Endothelial cell of umbilical vein (primary cell): ENCODE measurements around the gene VIPR2. TPM values are rescaled to one million over a fixed set of nuclear protein-coding genes. Genes with fewer than 3 reads are reported as not detected.

Experiments
- BruUV-seq: library from RNA; stranded (reverse); fragments of 400-500 nt; replicated peaks from 2 replicates; lab custom pipeline; 2021; lab: Mats Ljungman, UMichigan
- CTCF ChIA-PET: fragments of 300-600, 350-600 bp; sonication (Branson Sonifier 250); formaldehyde crosslinking; loops from one replicate; lab custom pipeline; 2021; ENCODE audit warnings: antibody characterized with exemption, inconsistent platforms; lab: Charles Lee
- POLR2A ChIA-PET: fragments of 300-600, 350-600 bp; sonication (Branson Sonifier 250); formaldehyde crosslinking; loops from one replicate; lab custom pipeline; 2021; ENCODE audit warnings: antibody characterized with exemption, inconsistent platforms; lab: Charles Lee
- DNase-seq: peaks from one replicate; pipeline ENCODE4 v3.0.0-alpha.2; 2011; ENCODE audit warnings: low read depth, low spot score
- FAIRE-seq: peaks from 2 replicates; lab custom pipeline; 2011; peaks lifted over from hg19 to GRCh38; lab: Jason Lieb, UNC
- H2AFZ ChIP-seq: 2 replicates; pipeline ENCODE4 v1.6.0; 2012; ENCODE audit warnings: low read depth, low read length, control low read depth, inconsistent platforms
- H3K27ac ChIP-seq: 2 replicates; pipeline ENCODE4 v1.5.1; 2011; ENCODE audit warnings: low read depth, mild to moderate bottlenecking, control low read depth, low read length, moderate library complexity; ENCODE audit not compliant: insufficient read depth
- H3K27me3 ChIP-seq, 2 experiments: 2 replicates each; pipeline versions ENCODE4 v1.6.0 to v1.6.1; 2011; ENCODE audit warnings: low read length in 2 of 2, mixed read lengths in 1 of 2; ENCODE audit not compliant: control insufficient read depth in 2 of 2, insufficient read depth in 2 of 2
- H3K36me3 ChIP-seq, 2 experiments: 2 replicates in 1 of 2; 3 replicates in 1 of 2; pipeline ENCODE4 v1.5.1; 2011; ENCODE audit warnings: low read length in 2 of 2, mild to moderate bottlenecking in 1 of 2, moderate library complexity in 1 of 2; ENCODE audit not compliant: control insufficient read depth in 2 of 2, insufficient read depth in 2 of 2; ENCODE audit errors: extremely low read depth in 1 of 2
- H3K4me1 ChIP-seq: 3 replicates; pipeline ENCODE4 v1.5.1; 2011; ENCODE audit warnings: mild to moderate bottlenecking, low read length; ENCODE audit not compliant: control insufficient read depth, insufficient read depth; ENCODE audit errors: extremely low read depth
- H3K4me2 ChIP-seq: 2 replicates; pipeline ENCODE4 v1.6.1; 2011; ENCODE audit warnings: low read length, control low read depth, mixed read lengths; ENCODE audit not compliant: insufficient read depth
- H3K4me3 ChIP-seq, 3 experiments: fragments of 200-600 bp in 1 of 3; sonication (generic), shearing (Covaris generic) in 1 of 3; replicated peaks in 1 of 3; 2 replicates each; pipeline ENCODE4 v1.5.1; 2011 to 2016; ENCODE audit warnings: control low read depth in 3 of 3, low read length in 3 of 3, mild to moderate bottlenecking in 2 of 3, inconsistent platforms in 1 of 3, low read depth in 1 of 3, moderate library complexity in 1 of 3; ENCODE audit not compliant: insufficient read depth in 1 of 3
- H3K79me2 ChIP-seq: 2 replicates; pipeline ENCODE4 v1.6.0; 2012; ENCODE audit warnings: low read length, inconsistent platforms; ENCODE audit not compliant: control insufficient read depth, insufficient read depth
- H3K9ac ChIP-seq: replicated peaks from 2 replicates; pipeline ENCODE3; 2011; ENCODE audit warnings: low read length, control low read depth; ENCODE audit not compliant: insufficient read depth; ENCODE audit errors: extremely low read depth
- H3K9me1 ChIP-seq: replicated peaks from 3 replicates; pipeline ENCODE4 v1.6.0; 2011; ENCODE audit warnings: mild to moderate bottlenecking, low read length; ENCODE audit not compliant: control insufficient read depth, insufficient read depth; ENCODE audit errors: extremely low read depth
- H3K9me3 ChIP-seq: replicated peaks from 2 replicates; pipeline ENCODE4 v1.5.1; 2012; ENCODE audit warnings: low read length, inconsistent platforms; ENCODE audit not compliant: control insufficient read depth, insufficient read depth
- H4K20me1 ChIP-seq: replicated peaks from 2 replicates; pipeline ENCODE3; 2011; ENCODE audit warnings: mild to moderate bottlenecking, low read length; ENCODE audit not compliant: control insufficient read depth, insufficient read depth; ENCODE audit errors: extremely low read depth
- CTCF ChIP-seq, 2 donors: IDR thresholded peaks; 1 replicate in 1 of 2; 2 replicates in 1 of 2; pipeline ENCODE4 v1.5.1; 2011; ENCODE audit warnings: low read length in 2 of 2, mild to moderate bottlenecking in 2 of 2, moderate library complexity in 2 of 2, control low read depth in 1 of 2, inconsistent platforms in 1 of 2, low read depth in 1 of 2; ENCODE audit not compliant: insufficient read depth in 1 of 2; ENCODE audit errors: extremely low read depth in 1 of 2
- EZH2 ChIP-seq: IDR thresholded peaks from 2 replicates; pipeline ENCODE4 v1.6.1; 2012; ENCODE audit warnings: borderline replicate concordance, low read depth, mild to moderate bottlenecking, moderate library complexity, low read length, inconsistent platforms; ENCODE audit not compliant: severe bottlenecking
- FOS ChIP-seq: IDR thresholded peaks from 2 replicates; pipeline ENCODE4 v1.6.1; 2011; ENCODE audit warnings: mild to moderate bottlenecking, low read length, moderate library complexity, borderline replicate concordance; ENCODE audit not compliant: insufficient read depth
- GATA2 ChIP-seq: IDR thresholded peaks from 2 replicates; pipeline ENCODE4 v1.7.0; 2011; ENCODE audit warnings: low read depth, mild to moderate bottlenecking, moderate library complexity, mixed read lengths, low read length; ENCODE audit not compliant: insufficient read length, insufficient read depth
- JUN ChIP-seq: IDR thresholded peaks from 2 replicates; pipeline ENCODE4 v1.6.1; 2011; ENCODE audit warnings: borderline replicate concordance, low read depth; ENCODE audit not compliant: insufficient read length, insufficient read depth
- MAX ChIP-seq: IDR thresholded peaks from 2 replicates; pipeline ENCODE4 v1.6.1; 2011; ENCODE audit not compliant: insufficient read depth, insufficient read length
- MYC ChIP-seq: IDR thresholded peaks from one replicate; pipeline ENCODE4 v1.6.1; 2011; ENCODE audit warnings: mild to moderate bottlenecking, low read depth, low read length
- POLR2A ChIP-seq: IDR thresholded peaks from 2 replicates; pipeline ENCODE4 v1.6.1; 2012; ENCODE audit warnings: low read depth, mild to moderate bottlenecking, control low read depth, low read length
- POLR2AphosphoS5 ChIP-seq: IDR thresholded peaks from 2 replicates; pipeline ENCODE4 v1.6.1; 2012; ENCODE audit warnings: low read depth, mild to moderate bottlenecking, control low read depth, low read length, moderate library complexity; ENCODE audit not compliant: insufficient read depth
- dilution Hi-C: fragments of 300-500 bp; cut with MboI; formaldehyde crosslinking; loops from one replicate; pipeline ENCODE4 v1.15.0; 2019; ENCODE audit warnings: low sequenced_read_pairs; ENCODE audit not compliant: extremely low pct_ligation_motif_present
- intact Hi-C: fragments of 100-400 bp; cut with micrococcal nuclease; formaldehyde crosslinking; loops from one replicate; pipeline ENCODE4 v1.10.0; 2022
- polyA plus RNA-seq, 4 experiments: library from polyadenylated mRNA; depleted of rRNA in 3 of 4; stranded (reverse) in 3 of 4; unstranded in 1 of 4; fragments of >200 nt; gene quantifications; 2 replicates each; pipeline versions ENCODE4 v1.2.1 to v1.2.3, GENCODE V29; 2011 to 2012; ENCODE audit warnings: missing spikeins in 1 of 4
- total RNA-seq: library from RNA; stranded (reverse); gene quantifications from 2 replicates; pipeline ENCODE4 v1.2.3, GENCODE V29; 2021

Gene VIPR2
- total and polyA plus RNA-seq, 2 donors (not counting 3 experiments of a cell fraction or from before 2014, with no cell fraction given): not detected

GRCh38 chr7:159130199-159130775, 14.4 kb downstream of the VIPR2 start:
- Histone ChIP-seq H3K9me3 (no peaks in the 10 kb centered on the region), H3K79me2 (no peaks in the 10 kb centered on the region), H3K4me1 (no peaks in the 10 kb centered on the region), H3K4me3 (no peak overlapping the region), H3K9ac (no peak overlapping the region), H4K20me1 (no peaks in the 10 kb centered on the region), H3K36me3 (no peaks in the 10 kb centered on the region), H3K27ac (no peak overlapping the region), H3K4me2 (no peak overlapping the region), H3K27me3 (no peaks in the 10 kb centered on the region), H3K9me1 (no peaks in the 10 kb centered on the region), H2AFZ (no peak overlapping the region)
- ChIA-PET CTCF (no interaction called here), POLR2A (no interaction called here)
- BruUV-seq: no TSS peak
- no peak for TF ChIP-seq POLR2A
- no peak for TF ChIP-seq MAX
- no peak for TF ChIP-seq GATA2
- no peak for TF ChIP-seq MYC
- TF ChIP-seq FOS: no peak
- TF ChIP-seq CTCF (IDR thresholded peaks at IDR 0.05; ENCODE audit: extremely low read depth in 1 of 2, insufficient read depth in 1 of 2, low read depth in 1 of 2, low read length in 2 of 2): no peak
- TF ChIP-seq EZH2: no peak
- no peak for TF ChIP-seq POLR2AphosphoS5
- TF ChIP-seq JUN: no peak
- no peak for FAIRE-seq
- dilution Hi-C loops: no loop called here
- intact Hi-C loops: no loop called here
- DNase-seq: no peak
